ENCODE data around the gene PPP2R2D. TPM values are rescaled to one million over a fixed set of nuclear protein-coding genes. Genes with fewer than 3 reads are reported as not detected.
"Not testable (repeated sequence)": the region's sequence is repeated elsewhere in the genome, so short reads cannot be mapped to it uniquely, and the experiment has no call there.

PPP2R2D gene
- polyA plus RNA-seq, 3 donors = 43.2 to 47.6 (median 46.8) TPM

- DNase-seq (ENCODE audit: extremely low read depth in 1 of 11, low read depth in 9 of 11, low spot score in 4 of 11) = no peak
These were observed 18.7 kb upstream of the PPP2R2D start for GRCh38 chr10:131882151-131882550.

DNA sequence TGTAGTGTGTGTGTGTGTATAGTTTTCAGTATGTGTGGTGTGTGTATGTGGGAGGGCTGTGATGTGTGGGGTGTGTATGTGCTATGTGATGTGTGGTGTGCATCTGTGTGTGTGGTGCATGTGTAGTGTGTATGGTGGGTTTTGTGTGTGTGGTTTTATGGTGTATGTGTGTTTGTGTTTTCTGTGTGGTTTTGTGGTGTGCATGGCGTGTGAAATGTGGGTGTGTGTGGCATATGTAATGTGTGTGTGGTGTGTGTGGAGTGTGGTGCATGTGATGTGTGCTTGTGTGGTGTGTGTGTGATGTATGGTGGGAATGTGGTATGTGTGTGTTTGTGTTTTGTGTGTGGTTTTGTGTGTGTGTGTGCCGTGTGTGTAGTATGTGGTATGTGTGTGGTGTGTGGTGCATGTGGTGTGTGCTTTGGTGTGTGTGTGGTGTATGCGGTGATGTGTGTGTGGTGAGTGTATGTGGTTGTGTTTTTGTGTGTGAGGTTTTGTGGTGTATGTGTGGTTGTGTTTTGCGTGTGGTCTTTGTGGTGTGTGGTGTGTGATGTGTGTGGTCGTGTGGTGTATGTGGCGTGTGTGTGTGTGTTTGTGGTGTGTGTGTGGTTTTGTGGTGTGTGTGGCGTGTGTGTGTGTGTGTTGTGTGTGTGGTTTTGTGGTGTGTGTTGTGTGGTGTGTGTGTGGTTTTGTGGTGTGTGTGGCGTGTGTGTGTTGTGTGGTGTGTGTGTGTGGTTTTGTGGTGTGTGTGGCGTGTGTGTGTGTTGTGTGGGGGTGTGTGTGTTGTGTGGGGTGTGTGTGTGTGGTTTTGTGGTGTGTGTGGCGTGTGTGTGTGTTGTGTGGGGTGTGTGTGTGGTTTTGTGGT, 18.0 kb upstream of the PPP2R2D start:
- DNase-seq (ENCODE audit: extremely low read depth in 1 of 11, low read depth in 9 of 11, low spot score in 4 of 11) = no peak

- DNase-seq (ENCODE audit: extremely low read depth in 1 of 11, low read depth in 9 of 11, low spot score in 4 of 11) = not testable (repeated sequence)
These were observed 17.0 kb upstream of the PPP2R2D start for GRCh38 chr10:131883621-131884393.

DNA sequence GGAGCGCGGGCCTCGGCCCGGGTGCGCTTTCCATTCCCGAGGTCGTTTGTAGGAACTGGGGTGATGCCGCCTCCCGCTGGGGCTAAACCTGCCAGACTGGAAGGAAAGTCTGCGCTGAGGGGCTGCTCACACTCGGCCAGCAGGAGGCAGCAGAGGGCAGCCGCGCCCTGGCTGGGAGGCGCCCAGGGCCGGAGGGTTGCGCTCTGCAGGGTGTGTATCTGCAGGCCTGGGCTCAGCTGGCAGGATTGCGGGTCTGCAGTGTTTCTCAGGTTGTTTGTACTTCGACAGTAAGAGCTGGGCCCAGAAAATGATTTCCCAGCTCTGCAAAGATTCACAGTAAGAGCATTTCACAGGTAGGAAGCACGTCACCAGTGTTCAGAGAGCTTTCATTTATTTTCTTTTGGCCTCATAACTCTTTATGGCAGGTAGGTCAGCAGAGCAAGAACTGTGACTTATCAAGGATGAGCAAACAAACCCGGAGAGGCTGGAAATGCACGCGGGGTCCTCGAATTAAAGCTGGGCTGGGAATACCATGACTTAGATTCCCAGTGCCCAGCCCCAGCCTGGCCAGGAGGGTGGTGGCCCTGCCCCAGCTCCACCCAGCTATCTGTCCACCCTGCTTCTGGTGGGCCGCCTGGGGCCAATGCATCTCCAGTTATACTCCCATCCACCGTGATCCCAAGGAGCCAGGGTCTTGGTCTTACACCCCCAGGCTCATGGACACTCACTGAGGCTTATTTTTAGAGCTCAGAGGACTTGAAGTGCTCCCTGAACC, 15.2 kb upstream of the PPP2R2D start:
- peak in 3 of 11 donors; percentile 48 to 66 (median 56) for DNase-seq (ENCODE audit: extremely low read depth in 1 of 11, low read depth in 9 of 11, low spot score in 4 of 11)

DNA sequence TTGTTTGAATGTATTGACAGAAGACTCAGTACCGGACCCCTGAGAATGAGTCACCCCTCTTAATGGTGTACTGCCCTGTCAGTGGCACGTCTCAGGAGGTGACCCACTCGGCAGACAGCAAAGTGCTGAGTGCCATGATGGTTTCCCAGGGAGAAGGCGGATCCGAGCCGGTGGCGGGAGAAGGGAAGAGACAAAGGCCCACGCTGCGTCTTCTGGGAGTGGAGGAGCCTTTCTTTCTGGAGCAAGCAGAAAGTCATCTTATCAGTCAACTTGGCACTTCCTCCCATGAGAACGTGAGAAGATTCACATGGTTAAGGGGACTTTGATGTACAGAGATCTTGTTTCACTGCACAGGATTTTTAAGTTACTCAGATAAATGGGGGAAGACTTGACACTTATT, 14.6 kb upstream of the PPP2R2D start:
- no peak for DNase-seq (ENCODE audit: extremely low read depth in 1 of 11, low read depth in 9 of 11, low spot score in 4 of 11)

- no peak for DNase-seq (ENCODE audit: extremely low read depth in 1 of 11, low read depth in 9 of 11, low spot score in 4 of 11)
These were observed 12.6 kb upstream of the PPP2R2D start for GRCh38 chr10:131888186-131888604.

DNA sequence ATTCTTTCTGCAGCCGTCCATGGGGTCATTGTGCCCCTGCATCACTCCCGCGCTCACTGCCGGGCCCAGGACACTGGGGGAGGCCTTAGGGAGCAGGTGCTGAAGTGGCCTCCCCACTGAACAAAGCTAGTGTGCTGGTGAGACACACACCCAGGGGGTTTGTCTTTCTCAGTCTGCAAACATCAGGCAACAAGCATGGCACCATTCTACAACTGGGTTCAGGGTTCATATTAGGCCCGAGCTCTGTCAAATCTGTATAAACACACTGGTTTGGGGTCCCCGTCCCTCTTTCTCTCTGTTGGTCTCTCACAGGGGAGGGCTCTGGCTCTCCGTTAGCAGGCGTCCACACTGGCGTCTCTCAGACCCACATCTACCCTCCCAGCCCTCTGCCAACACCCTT, 11.1 kb upstream of the PPP2R2D start:
- no peak for DNase-seq (ENCODE audit: extremely low read depth in 1 of 11, low read depth in 9 of 11, low spot score in 4 of 11)

DNA sequence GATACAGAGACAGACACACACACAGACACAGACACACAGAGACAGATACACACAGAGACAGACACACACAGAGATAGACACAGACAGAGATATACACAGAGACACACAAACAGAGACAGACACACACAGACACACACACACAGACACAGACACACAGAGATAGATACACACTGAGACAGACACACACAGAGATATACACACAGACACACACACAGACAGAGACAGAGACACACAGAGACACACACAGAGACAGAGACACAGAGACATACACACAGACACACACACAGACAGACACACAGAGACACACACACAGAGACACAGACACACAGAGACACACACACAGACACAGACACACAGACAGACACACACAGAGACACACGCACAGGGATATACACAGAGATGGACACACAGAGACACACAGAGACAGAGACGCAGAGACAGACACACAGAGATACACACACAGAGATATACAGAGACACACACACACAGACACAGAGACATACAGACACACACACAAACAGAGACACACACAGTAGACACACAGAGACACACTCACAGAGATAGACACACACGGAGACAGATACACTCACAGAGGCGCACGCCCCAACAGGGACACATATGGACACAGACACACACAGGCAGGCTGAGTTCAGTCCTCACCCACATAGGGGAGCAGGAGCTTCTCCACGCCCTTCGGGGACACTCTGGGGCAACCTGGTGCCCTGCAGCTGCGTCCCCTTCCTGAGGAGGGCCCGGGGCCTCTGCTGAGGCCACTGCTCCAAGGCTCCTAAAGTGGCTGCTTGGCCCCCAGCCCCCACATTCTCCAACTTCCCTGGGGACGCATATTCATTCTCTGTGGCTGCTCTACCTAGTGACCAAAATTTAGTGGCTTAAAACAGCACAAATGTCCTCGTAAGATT, 10.3 kb upstream of the PPP2R2D start:
- no peak for DNase-seq (ENCODE audit: extremely low read depth in 1 of 11, low read depth in 9 of 11, low spot score in 4 of 11)

GRCh38 chr10:131891196-131891928, 9.4 kb upstream of the PPP2R2D start:
- no peak for DNase-seq (ENCODE audit: extremely low read depth in 1 of 11, low read depth in 9 of 11, low spot score in 4 of 11)

- DNase-seq (ENCODE audit: extremely low read depth in 1 of 11, low read depth in 9 of 11, low spot score in 4 of 11) = no peak
These were observed 8.6 kb upstream of the PPP2R2D start for GRCh38 chr10:131891929-131892805.

DNA sequence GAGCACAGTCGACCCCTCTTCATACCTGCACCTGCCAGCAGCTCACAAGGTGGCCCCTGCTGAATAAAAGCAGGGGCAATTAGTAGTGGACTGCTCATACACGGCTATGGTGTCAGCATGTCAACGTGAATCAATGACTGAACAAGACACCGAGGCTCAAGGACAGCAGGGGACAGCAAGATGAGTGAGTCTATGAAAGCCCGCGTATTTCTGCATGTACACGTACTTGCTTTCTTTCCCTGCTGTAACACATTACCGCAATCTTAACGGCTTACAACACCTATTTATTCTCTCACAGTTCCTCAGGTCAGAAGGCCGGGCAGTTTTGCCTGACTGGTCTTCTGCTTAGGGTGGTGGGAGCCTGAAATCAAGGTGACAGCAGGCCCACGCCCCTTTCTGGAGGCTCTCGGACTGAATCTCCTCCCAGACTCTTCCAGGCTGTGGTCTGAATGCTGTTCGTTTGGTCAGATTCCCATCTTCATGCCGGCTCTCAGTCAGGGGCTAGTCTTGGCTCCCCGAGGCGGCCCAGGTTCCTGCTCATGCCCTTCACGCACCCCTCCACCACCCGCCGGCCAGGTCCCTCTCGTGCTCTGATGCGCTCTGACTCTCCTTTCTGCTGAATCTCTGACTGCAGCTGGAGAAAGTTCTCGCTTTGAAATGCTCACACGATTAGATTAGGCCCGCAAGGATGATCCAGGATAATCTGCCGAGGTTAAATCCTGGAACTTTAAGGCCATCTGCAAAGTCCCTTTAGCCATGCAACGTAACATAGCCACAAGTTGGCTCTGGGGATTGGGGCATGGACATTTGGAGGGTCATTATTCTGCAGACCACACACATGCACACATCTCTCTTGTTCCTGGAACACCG, 7.8 kb upstream of the PPP2R2D start:
- DNase-seq (ENCODE audit: extremely low read depth in 1 of 11, low read depth in 9 of 11, low spot score in 4 of 11) = no peak

- DNase-seq (ENCODE audit: extremely low read depth in 1 of 11, low read depth in 9 of 11, low spot score in 4 of 11) = no peak
These were observed 5.7 kb upstream of the PPP2R2D start for GRCh38 chr10:131895116-131895515.

DNA sequence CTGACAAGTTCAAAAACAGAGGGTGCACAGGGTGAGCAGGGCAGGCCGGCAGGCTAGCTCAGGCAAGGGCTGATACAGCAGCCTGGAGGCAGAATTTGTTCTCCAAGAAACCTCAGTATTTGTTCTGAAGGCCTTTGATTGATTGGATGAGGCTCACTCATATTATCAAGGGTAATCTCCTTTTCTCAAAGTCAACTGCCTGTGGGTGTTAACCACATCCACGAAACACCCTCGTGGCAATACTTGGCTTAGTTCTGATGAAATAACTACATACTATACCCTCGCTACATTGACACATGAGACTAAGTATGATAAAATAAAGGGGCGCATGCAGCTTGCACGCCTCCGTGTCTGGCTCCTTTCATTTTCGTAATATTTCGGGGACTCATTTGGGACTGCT, 4.4 kb upstream of the PPP2R2D start:
- DNase-seq (ENCODE audit: extremely low read depth in 1 of 11, low read depth in 9 of 11, low spot score in 4 of 11) = no peak

DNA sequence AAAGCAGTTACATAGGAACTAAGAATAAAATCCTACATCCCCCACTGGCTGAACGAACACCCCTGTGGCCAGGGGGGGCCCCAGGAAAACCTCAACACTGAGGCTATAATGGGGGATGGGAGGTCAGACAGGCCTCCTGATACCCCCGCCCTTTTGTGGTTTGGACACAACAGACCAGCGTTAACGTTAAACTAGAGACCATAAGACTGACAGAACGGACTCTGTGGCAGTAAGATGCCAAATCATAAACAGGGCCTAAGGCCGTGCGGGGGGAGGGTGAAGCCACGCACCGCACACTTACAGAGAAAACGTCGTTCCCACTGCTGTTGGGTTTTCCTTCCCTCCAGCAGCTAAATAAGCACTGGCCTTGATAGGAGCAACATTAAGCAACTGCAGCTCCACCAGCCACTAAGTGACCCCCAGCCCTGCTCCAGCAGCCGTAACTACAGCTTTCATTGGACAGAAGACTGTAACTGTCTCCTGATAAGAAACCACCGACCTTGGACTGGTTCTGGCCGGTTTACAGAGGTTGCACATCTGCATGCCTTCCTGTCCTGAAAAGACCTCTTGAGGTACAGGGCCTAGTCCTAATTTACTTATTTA, 3.4 kb upstream of the PPP2R2D start:
- no peak for DNase-seq (ENCODE audit: extremely low read depth in 1 of 11, low read depth in 9 of 11, low spot score in 4 of 11)

- no peak for DNase-seq (ENCODE audit: extremely low read depth in 1 of 11, low read depth in 9 of 11, low spot score in 4 of 11)
These were observed 2.7 kb upstream of the PPP2R2D start for GRCh38 chr10:131898061-131898460.

GRCh38 chr10:131898713-131899112, 2.1 kb upstream of the PPP2R2D start:
- DNase-seq (ENCODE audit: extremely low read depth in 1 of 11, low read depth in 9 of 11, low spot score in 4 of 11) = no peak
